Epithelial cell of alveolus of lung (primary cell): ENCODE results near the gene PRAMEF2. TPM values are rescaled to one million over a fixed set of nuclear protein-coding genes. Genes with fewer than 3 reads are reported as not detected.

Experiments used
- total RNA-seq: library from RNA; depleted of rRNA; stranded (reverse); fragments of >200 nt; gene quantifications from 2 replicates; pipeline ENCODE4 v1.2.1, GENCODE V29; 2015

Gene PRAMEF2, protein sequence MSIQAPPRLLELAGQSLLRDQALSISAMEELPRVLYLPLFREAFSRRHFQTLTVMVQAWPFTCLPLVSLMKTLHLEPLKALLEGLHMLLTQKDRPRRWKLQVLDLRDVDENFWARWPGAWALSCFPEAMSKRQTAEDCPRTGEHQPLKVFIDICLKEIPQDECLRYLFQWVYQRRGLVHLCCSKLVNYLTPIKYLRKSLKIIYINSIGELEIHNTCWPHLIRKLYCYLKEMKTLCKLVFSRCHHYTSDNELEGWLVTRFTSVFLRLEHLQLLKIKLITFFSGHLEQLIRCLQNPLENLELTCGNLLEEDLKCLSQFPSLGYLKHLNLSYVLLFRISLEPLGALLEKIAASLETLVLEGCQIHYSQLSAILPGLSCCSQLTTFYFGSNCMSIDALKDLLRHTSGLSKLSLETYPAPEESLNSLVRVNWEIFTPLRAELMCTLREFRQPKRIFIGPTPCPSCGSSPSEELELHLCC
- total RNA-seq, result not detected in 2 replicates

DNA sequence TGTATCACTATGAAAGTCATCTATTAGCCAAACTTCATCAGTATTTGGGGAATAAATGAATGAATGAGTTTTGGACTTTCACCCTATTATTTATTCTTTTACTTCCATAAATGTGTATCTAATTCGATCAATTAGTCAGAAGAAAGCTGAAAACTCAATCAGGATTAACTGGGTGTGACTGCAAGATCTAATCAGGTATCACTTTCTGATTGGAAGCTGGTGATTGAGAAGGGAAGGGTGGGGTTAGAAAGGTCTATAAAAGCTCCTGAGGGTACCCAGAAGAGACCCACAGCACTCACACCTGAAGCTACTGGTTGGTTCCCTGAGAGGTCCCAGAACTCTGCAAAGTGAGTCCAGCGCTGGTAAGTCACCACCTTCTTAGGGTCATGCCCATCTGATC, at the start of gene PRAMEF2:
TSS of gene PRAMEF2 (plus strand) at position 301 of the 400 bp plus-strand sequence. CDS start 1,924 bp downstream, outside the sequence.

DNA sequence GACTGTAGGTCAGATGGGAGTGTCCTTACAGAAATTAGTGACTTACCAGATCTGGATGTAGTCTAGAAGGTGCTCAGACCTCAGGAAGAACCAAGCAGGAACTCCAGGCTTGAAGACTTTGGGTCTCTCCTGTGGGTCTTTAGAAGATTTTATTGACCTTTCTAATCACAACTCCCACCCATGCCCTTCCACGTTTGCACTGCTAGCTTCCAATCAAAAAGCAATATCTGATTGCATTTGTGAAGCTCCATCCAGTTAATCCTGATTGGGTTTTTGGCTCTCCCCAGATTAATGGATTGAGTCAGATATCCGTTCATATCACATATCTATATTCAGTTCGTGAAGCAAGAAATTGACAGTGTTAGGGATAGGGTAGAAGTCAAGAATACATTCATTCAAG, 25.6 kb upstream of the PRAMEF2 start, which contains the start of gene PRAMEF11:
TSS of gene PRAMEF11 (minus strand) at position 101 of the 400 bp plus-strand sequence. CDS start 2,621 bp downstream, outside the sequence.

GRCh38 chr1:12848620-12849019, 8.3 kb upstream of the PRAMEF2 start, which contains the start of gene HNRNPCL1:
TSS of gene HNRNPCL1 (minus strand) at chr1:12848720. CDS start at chr1:12848289, 431 bp downstream.

DNA sequence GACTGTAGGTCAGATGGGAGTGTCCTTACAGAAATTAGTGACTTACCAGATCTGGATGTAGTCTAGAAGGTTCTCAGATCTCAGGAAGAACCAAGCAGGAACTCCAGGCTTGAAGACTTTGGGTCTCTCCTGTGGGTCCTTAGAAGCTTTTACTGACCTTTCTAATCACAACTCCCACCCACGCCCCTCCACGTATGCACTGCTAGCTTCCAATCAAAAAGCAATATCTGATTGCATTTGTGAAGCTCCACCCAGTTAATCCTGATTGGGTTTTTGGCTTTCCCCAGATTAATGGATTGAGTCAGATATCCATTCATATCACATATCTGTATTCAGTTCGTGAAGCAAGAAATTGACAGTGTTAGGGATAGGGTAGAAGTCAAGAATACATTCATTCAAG, 29.2 kb downstream of the PRAMEF2 start, which contains the start of gene PRAMEF4:
TSS of gene PRAMEF4 (minus strand) at position 101 of the 400 bp plus-strand sequence. CDS start 2,807 bp downstream, outside the sequence.

GRCh38 chr1:12898170-12898569, 41.3 kb downstream of the PRAMEF2 start, which contains the start of gene PRAMEF10:
TSS of gene PRAMEF10 (minus strand) at chr1:12898270. CDS start at chr1:12895847, 2,423 bp downstream.

Other genes starting within 250 kb of the PRAMEF2 start
- 46.6 and 307 TPM in 2 replicates for gene DHRS3, start 238.9 kb upstream of the PRAMEF2 start, total RNA-seq
- gene AADACL4, start 213.0 kb upstream of the PRAMEF2 start, total RNA-seq, result not detected in 2 replicates
- not detected in 2 replicates for gene AADACL3, start 141.0 kb upstream of the PRAMEF2 start, total RNA-seq
- gene CFAP107, start 110.9 kb upstream of the PRAMEF2 start, total RNA-seq, result not detected in 2 replicates
- not detected in 2 replicates for gene PRAMEF12, start 83.3 kb upstream of the PRAMEF2 start, total RNA-seq
- gene PRAMEF1, start 65.7 kb upstream of the PRAMEF2 start, total RNA-seq, result not detected in 2 replicates
- gene PRAMEF11, start 25.7 kb upstream of the PRAMEF2 start, total RNA-seq, result not detected in 2 replicates
- not detected in 2 replicates for gene HNRNPCL1, start 8.4 kb upstream of the PRAMEF2 start, total RNA-seq
- not detected in 2 replicates for gene PRAMEF4, start 29.1 kb downstream of the PRAMEF2 start, total RNA-seq
- not detected in 2 replicates for gene PRAMEF10, start 41.2 kb downstream of the PRAMEF2 start, total RNA-seq
- gene PRAMEF7, start 59.5 kb downstream of the PRAMEF2 start, total RNA-seq, result not detected in 2 replicates
- gene PRAMEF6, start 90.5 kb downstream of the PRAMEF2 start, total RNA-seq, result not detected in 2 replicates
- not detected in 2 replicates for gene PRAMEF27, start 199.5 kb downstream of the PRAMEF2 start, total RNA-seq
- not detected in 2 replicates for gene HNRNPCL3, start 203.7 kb downstream of the PRAMEF2 start, total RNA-seq
- gene PRAMEF25, start 213.7 kb downstream of the PRAMEF2 start, total RNA-seq, result not detected in 2 replicates